GM12875 (cell line): Measurements from ENCODE around the gene TMUB1.

Source experiments
- H3K4me3 ChIP-seq: one replicate; pipeline ENCODE4 v1.5.1; 2011; ENCODE audit warnings: low read depth, low read length, control low read depth
- CTCF ChIP-seq: IDR thresholded peaks from 2 replicates; pipeline ENCODE4 v1.5.1; 2011; ENCODE audit warnings: low read depth, mild to moderate bottlenecking, control low read depth, inconsistent platforms, low read length, moderate library complexity, borderline replicate concordance; ENCODE audit not compliant: insufficient read depth

TMUB1 gene

GRCh38 chr7:151065516-151065915 is 17.8 kb downstream of the TMUB1 start:
- no peak overlapping the region for H3K4me3 ChIP-seq
- TF ChIP-seq CTCF: no peak

DNA sequence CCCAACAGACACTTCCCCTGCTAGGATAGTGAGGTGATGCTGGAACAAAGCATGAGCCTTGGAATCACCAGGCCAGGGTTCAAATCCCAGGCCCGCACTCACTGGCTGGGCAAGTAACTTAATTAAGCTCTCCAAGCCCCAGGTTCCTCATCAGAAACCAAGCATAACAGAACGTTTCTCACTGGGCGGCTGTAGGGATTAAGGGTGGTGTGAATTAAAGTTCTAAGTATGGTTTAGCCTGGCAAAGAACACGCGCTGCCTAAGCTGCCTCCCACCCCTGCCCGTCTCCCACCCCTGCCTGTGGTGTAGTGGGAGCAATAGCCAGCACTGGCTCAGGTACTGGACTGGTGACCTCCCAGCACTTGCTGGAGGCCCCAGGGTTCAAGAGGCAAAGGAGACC is 18.3 kb downstream of the TMUB1 start:
- TF ChIP-seq CTCF: no peak
- H3K4me3 ChIP-seq: no peak overlapping the region

DNA sequence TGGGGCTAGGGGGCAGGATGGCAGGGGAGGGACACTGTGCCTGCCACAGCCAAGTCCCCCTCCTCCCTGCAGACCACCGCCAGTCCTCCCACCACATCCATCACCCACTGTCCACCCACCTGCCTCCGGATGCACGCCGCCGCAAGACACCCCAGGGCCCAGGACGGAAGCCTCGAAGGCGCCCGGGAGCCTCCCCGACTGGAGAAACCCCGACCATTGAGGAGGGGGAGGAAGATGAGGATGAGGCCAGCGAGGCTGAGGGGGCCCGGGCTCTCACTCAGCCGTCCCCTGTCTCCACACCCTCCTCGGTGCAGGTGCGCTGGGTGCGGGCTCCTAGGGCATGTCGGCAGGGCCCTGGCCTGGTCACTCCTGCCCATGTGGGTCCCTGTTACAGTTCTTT is 18.8 kb downstream of the TMUB1 start:
- no peak for TF ChIP-seq CTCF
- no peak overlapping the region for H3K4me3 ChIP-seq

- no peak overlapping the region for H3K4me3 ChIP-seq
Observed at GRCh38 chr7:151063212-151063561, 20.1 kb downstream of the TMUB1 start.

GRCh38 chr7:151062399-151063211 is 20.7 kb downstream of the TMUB1 start:
- H3K4me3 ChIP-seq: no peak overlapping the region
- TF ChIP-seq CTCF: no peak

More at GRCh38 chr7:151063212-151063561, 20.1 kb downstream of the TMUB1 start:
- TF ChIP-seq CTCF: no peak

GRCh38 chr7:151062111-151062398 is 21.2 kb downstream of the TMUB1 start:
- TF ChIP-seq CTCF: no peak
- no peak overlapping the region for H3K4me3 ChIP-seq
